Ectodermal cell (in vitro differentiated cells): ENCODE results near the gene RNF44.

ENCODE experiments used
- H3K27ac ChIP-seq: 2 replicates; pipeline ENCODE4 v1.7.0; 2013; ENCODE audit warnings: mild to moderate bottlenecking, low read depth, low read length; ENCODE audit not compliant: insufficient read depth, poor library complexity, severe bottlenecking
- H3K27me3 ChIP-seq: 2 replicates; pipeline ENCODE4 v1.7.0; 2013; ENCODE audit warnings: mild to moderate bottlenecking, low read length; ENCODE audit not compliant: insufficient read depth, control insufficient read depth, poor library complexity, severe bottlenecking
- H3K36me3 ChIP-seq: one replicate; pipeline ENCODE4 v1.7.0; 2013; ENCODE audit warnings: low read length; ENCODE audit not compliant: control insufficient read depth, insufficient read depth
- H3K4me1 ChIP-seq: one replicate; pipeline ENCODE4 v1.7.0; 2013; ENCODE audit warnings: low read length; ENCODE audit not compliant: control insufficient read depth, insufficient read depth
- H3K4me3 ChIP-seq: 2 replicates; pipeline ENCODE4 v1.7.0; 2013; ENCODE audit warnings: low read depth, low read length, control low read depth; ENCODE audit not compliant: insufficient read depth
- H3K9me3 ChIP-seq: 2 replicates; pipeline ENCODE4 v1.7.0; 2013; ENCODE audit warnings: mild to moderate bottlenecking, low read length, moderate library complexity; ENCODE audit not compliant: control insufficient read depth
- WGBS, 2 experiments: methylation state at CpG; one replicate each; pipeline ENCODE4 v1.1.7; 2013; ENCODE audit warnings: missing lambda C conversion rate in 2 of 2; 5-methylcytosine and 5-hydroxymethylcytosine counted together

The RNF44 gene

GRCh38 chr5:176573564-176574296 is 36.5 kb upstream of the RNF44 start:
- no peaks in the 10 kb centered on the region for H3K27me3 ChIP-seq
- H3K36me3 ChIP-seq = no peaks in the 10 kb centered on the region
- H3K4me1 ChIP-seq = no peaks in the 10 kb centered on the region
- no peaks in the 10 kb centered on the region for H3K9me3 ChIP-seq
- H3K4me3 ChIP-seq = no peak overlapping the region
- no peak overlapping the region for H3K27ac ChIP-seq
- WGBS, 2 experiments = 49% methylated on average over 18 of the region's 18 CpGs

- WGBS, 2 experiments = 86 to 89% methylated on average over 6 of the region's 6 CpGs
- no peaks in the 10 kb centered on the region for H3K36me3 ChIP-seq
- H3K9me3 ChIP-seq = no peaks in the 10 kb centered on the region
- H3K4me1 ChIP-seq = no peaks in the 10 kb centered on the region
- no peak overlapping the region for H3K27ac ChIP-seq
- no peak overlapping the region for H3K4me3 ChIP-seq
- H3K27me3 ChIP-seq = no peaks in the 10 kb centered on the region
These were observed 32.8 kb upstream of the RNF44 start for GRCh38 chr5:176570044-176570443.

- H3K27me3 ChIP-seq = no peaks in the 10 kb centered on the region
- no peaks in the 10 kb centered on the region for H3K9me3 ChIP-seq
- no peak overlapping the region for H3K27ac ChIP-seq
- WGBS, 2 experiments = 87 to 90% methylated on average over 18 of the region's 18 CpGs
- H3K4me3 ChIP-seq = no peak overlapping the region
- H3K36me3 ChIP-seq = no peaks in the 10 kb centered on the region
- no peaks in the 10 kb centered on the region for H3K4me1 ChIP-seq
These were observed 31.5 kb upstream of the RNF44 start for GRCh38 chr5:176568657-176569056.

GRCh38 chr5:176565760-176566288 is 28.6 kb upstream of the RNF44 start:
- no peaks in the 10 kb centered on the region for H3K27me3 ChIP-seq
- H3K27ac ChIP-seq = no peak overlapping the region
- H3K36me3 ChIP-seq = no peaks in the 10 kb centered on the region
- no peaks in the 10 kb centered on the region for H3K4me1 ChIP-seq
- H3K9me3 ChIP-seq = no peaks in the 10 kb centered on the region
- WGBS, 2 experiments = 77 to 78% methylated on average over 5 to 6 of the region's 6 CpGs
- no peak overlapping the region for H3K4me3 ChIP-seq

- Histone ChIP-seq H3K4me3 (no peak overlapping the region), H3K27ac (no peak overlapping the region), H3K36me3 (no peaks in the 10 kb centered on the region), H3K27me3 (no peaks in the 10 kb centered on the region), H3K9me3 (no peaks in the 10 kb centered on the region), H3K4me1 (no peaks in the 10 kb centered on the region)
- WGBS, 2 experiments = 87 to 88% methylated on average over 10 of the region's 10 CpGs
These were observed 26.8 kb upstream of the RNF44 start for GRCh38 chr5:176564002-176564401.

- Histone ChIP-seq H3K4me3 (no peak overlapping the region), H3K4me1 (no peaks in the 10 kb centered on the region), H3K27me3 (no peaks in the 10 kb centered on the region), H3K36me3 (no peaks in the 10 kb centered on the region), H3K9me3 (no peaks in the 10 kb centered on the region), H3K27ac (no peak overlapping the region)
- WGBS, 2 experiments = 82 to 86% methylated on average over 8 to 9 of the region's 10 CpGs
These were observed 25.0 kb upstream of the RNF44 start for GRCh38 chr5:176562189-176562588.

GRCh38 chr5:176561259-176561658 is 24.1 kb upstream of the RNF44 start:
- Histone ChIP-seq H3K27me3 (no peaks in the 10 kb centered on the region), H3K9me3 (no peaks in the 10 kb centered on the region), H3K36me3 (no peaks in the 10 kb centered on the region), H3K4me1 (no peaks in the 10 kb centered on the region), H3K4me3 (no peak overlapping the region), H3K27ac (no peak overlapping the region)
- WGBS, 2 experiments = 89 to 98% methylated on average over 3 of the region's 3 CpGs

- Histone ChIP-seq H3K27ac (no peak overlapping the region), H3K4me1 (no peaks in the 10 kb centered on the region), H3K4me3 (no peak overlapping the region), H3K27me3 (no peaks in the 10 kb centered on the region), H3K9me3 (no peaks in the 10 kb centered on the region), H3K36me3 (no peaks in the 10 kb centered on the region)
- 77% methylated on average over 7 to 8 of the region's 8 CpGs for WGBS, 2 experiments
These were observed 23.2 kb upstream of the RNF44 start for GRCh38 chr5:176560364-176560763.

- H3K4me1 ChIP-seq = no peaks in the 10 kb centered on the region
- no peaks in the 10 kb centered on the region for H3K27me3 ChIP-seq
- H3K27ac ChIP-seq = no peak overlapping the region
- WGBS, 2 experiments = 79 to 81% methylated on average over 5 of the region's 5 CpGs
- H3K36me3 ChIP-seq = no peaks in the 10 kb centered on the region
- no peak overlapping the region for H3K4me3 ChIP-seq
- no peaks in the 10 kb centered on the region for H3K9me3 ChIP-seq
These were observed 22.5 kb upstream of the RNF44 start for GRCh38 chr5:176559683-176560082.

- Histone ChIP-seq H3K9me3 (no peaks in the 10 kb centered on the region), H3K27me3 (no peaks in the 10 kb centered on the region), H3K4me3 (no peak overlapping the region), H3K4me1 (no peaks in the 10 kb centered on the region), H3K36me3 (no peaks in the 10 kb centered on the region), H3K27ac (no peak overlapping the region)
- 94 to 95% methylated on average over 12 of the region's 13 CpGs for WGBS, 2 experiments
These were observed 20.6 kb upstream of the RNF44 start for GRCh38 chr5:176557846-176558245.
